HG02571 (cell line): Measurements from ENCODE around the gene NCEH1.
"Not testable (repeated sequence)": the region's sequence is repeated elsewhere in the genome, so short reads cannot be mapped to it uniquely, and the experiment has no call there.

Experiments used
- ATAC-seq: cut with Tn5 transposase; IDR thresholded peaks from one replicate; pipeline ENCODE4 v1.9.1; 2021; ENCODE audit warnings: mild to moderate bottlenecking, moderate library complexity; ENCODE audit not compliant: unreplicated experiment

Gene NCEH1

DNA sequence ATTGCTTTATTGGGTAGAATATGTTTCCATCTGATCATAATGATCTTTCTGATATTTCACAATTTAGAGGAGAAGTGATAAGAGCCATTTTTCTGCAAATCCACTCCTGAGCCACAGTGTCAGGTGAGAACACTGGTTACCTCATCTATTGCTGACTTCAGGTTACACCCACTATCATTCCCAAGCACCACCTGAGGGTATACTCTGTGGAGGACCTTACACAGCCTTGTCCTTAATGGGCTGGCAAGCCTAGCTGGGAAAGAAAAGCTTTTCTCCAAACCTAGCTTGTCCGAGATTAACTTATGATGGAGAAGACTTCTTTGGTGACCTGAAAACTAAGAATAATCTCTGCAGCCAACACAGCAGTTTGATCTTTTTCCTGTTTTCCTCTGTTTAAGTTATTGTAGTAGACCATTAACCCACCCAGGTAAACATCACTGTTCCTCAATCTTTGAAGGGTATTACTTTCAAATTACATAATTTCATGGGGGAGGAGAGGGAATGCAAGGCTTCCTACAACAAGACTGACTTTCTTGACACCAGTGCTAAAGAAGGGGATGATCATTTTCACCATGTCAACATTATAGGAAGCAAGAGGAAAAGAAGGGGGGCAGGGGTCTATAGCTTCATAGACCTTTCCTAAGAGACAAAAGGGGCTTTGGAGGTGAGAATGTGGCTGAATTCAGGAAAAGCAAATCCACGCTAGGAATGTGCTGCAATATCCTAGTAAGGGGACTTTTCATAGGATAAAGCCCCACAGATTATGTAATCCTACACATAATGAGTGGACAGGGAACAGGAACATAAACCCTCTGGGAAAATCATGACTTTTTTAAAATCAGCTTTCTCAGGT is 1.7 kb downstream of the NCEH1 start:
- ATAC-seq = no peak

GRCh38 chr3:172707967-172708366 is 2.9 kb downstream of the NCEH1 start:
- no peak for ATAC-seq

DNA sequence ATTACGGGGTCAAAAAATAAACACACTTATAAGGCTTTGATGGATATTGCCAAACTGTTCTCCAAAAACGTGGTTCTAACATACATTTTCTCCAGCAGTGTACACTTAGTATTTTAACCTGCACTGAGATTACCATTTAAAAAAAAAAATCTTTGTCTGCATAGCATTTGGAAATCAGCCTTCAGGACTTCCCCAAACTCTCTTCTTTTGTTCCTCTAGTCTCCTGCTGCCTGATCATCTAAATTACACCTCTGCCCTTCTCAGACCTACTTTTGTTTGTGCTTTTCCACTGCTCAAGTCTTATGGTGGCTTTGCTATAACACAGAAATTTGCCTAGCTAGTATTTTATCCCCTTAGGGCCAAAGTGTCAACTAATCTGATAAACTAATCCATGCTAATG is 3.8 kb downstream of the NCEH1 start:
- ATAC-seq = no peak

GRCh38 chr3:172705170-172705569 is 5.7 kb downstream of the NCEH1 start:
- ATAC-seq = no peak

- no peak for ATAC-seq
Observed at GRCh38 chr3:172704001-172704400, 6.9 kb downstream of the NCEH1 start.

GRCh38 chr3:172702731-172703130 is 8.1 kb downstream of the NCEH1 start:
- not testable (repeated sequence) for ATAC-seq

- no peak for ATAC-seq
Observed at GRCh38 chr3:172702256-172702655, 8.6 kb downstream of the NCEH1 start.

DNA sequence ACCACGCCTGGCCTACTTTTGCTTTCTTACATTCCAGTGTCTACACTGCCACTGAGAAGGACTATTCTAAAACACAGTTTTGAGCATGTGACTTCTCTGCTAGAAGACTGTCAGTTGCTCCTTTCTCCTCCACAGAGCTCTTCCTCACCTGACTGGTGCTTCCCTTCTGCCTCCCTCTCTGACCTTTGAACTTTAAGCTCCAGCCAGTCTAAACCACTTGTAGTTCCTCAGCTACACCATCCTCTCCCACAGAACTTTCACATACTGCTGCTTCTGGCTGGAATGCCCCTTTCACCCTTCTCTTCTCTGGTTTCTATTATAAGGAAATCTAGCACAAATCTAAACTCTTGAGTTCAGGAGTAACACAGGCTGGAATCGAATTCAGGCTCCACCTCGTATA is 9.1 kb downstream of the NCEH1 start:
- no peak for ATAC-seq

- ATAC-seq = no peak
Observed at GRCh38 chr3:172700936-172701455, 9.9 kb downstream of the NCEH1 start.

GRCh38 chr3:172700256-172700655 is 10.6 kb downstream of the NCEH1 start:
- no peak for ATAC-seq

DNA sequence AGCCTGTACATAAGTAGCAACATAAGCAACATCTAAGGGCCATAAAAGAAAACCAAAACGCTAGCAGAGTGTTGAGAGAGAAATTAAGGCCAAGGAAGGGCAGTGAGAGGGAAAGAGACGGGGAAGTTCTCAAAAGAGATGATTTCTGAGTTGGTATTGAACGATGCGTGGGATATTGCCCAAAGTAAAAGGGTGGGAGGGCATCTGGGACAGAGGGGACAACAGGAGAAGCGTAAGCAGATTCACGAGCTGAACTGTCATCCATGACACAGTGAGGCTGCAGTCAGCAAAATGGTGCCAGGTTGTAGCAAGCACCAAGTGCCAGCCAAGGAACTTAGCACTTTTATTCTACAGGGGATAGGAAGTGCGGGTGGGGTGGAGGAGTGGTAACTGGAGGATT is 11.8 kb downstream of the NCEH1 start:
- no peak for ATAC-seq

DNA sequence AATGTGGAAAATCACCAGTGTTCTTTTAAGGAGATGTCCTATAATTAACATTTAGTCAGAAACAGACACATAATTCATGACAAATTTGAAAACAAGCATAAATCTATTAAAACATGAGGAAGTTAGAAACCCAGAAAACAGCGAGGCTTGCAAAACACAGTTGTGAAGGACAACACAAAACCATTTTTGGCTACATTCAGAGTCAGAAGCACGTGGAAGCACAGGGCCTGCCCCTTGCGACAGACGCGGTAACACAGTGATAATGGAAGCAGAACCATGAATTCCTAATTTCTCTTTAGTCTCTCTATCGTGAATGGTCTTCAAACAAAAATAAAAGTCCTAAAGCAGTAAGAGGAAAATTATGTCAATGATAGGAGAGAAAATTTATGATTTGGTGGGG is 12.2 kb downstream of the NCEH1 start:
- no peak for ATAC-seq

DNA sequence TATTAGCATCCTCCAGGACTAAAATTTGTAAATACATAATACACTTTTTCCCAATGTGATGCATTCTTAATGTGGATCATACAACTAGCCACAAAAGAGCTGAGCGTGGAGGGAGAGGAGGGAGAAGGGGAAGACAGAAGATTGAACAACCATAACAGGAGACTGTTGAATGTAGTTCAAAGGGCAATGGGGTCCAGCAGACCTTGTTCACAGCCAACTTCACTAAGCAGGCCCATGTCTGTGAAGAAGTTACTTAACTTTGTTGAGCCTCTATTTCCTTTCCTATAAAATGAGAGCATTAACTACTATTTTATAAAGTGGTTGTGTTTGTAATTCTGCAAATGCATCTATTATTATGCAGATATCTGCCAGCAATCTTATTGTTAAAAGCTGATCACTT is 13.3 kb downstream of the NCEH1 start:
- no peak for ATAC-seq

DNA sequence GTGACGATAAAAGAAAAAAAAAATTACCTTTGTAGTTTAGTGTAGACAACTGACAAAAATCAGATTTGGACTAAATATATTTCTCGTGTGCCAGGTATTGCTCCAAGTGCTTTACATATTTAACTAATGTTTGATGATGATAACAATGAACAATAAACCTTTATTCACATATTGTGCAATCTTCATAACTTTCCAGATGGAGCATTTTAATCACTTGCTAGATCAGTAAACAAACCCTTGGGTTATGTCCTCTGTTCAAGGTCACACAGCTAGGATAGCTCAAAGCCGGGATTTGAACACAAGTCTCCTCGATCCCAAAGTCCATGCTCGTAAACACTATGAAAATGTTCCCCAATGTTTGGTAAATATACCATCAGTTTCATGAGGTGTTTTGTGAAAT is 14.5 kb downstream of the NCEH1 start:
- no peak for ATAC-seq

- ATAC-seq = no peak
Observed at GRCh38 chr3:172694573-172695246, 16.2 kb downstream of the NCEH1 start.

GRCh38 chr3:172692751-172693338 is 18.0 kb downstream of the NCEH1 start:
- ATAC-seq = no peak

GRCh38 chr3:172690936-172691335 is 19.9 kb downstream of the NCEH1 start:
- ATAC-seq = no peak

DNA sequence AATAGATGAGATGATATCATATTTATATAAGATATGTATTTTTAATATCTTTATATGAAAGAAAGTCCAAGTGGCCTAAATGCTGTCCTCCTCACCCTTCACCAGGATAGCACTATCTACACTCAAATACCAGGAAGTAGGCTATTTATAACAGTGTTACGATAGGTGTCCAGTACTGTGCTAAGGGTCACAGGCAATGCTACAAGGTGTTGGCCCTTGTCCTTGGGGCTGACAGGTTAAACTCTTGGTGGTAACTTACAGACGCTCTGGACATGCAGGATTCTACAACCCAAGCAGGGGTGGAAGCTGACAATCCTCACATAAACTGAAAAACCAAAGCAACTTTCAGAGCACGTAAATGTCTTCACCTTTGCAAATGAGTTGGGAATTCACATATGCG is 22.3 kb downstream of the NCEH1 start:
- ATAC-seq = no peak

DNA sequence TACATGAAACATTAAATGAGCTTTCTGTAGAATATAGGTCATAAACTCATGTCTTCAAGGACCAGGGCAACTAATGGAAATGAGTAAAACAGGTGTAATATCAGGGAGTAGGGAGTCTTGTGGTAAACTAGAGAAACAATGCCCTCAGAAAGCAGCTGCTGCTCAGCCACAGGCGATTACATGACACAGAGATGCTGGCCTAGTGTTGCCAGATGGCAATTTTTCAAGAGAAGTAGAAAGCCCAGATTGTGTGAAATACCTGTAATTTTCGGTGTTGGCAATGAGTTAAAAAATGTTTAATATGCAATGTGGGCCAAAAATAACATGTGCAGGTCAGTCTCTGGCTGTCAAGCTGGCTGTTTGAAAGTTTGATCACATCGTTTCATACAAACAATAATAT is 23.4 kb downstream of the NCEH1 start:
- no peak for ATAC-seq

DNA sequence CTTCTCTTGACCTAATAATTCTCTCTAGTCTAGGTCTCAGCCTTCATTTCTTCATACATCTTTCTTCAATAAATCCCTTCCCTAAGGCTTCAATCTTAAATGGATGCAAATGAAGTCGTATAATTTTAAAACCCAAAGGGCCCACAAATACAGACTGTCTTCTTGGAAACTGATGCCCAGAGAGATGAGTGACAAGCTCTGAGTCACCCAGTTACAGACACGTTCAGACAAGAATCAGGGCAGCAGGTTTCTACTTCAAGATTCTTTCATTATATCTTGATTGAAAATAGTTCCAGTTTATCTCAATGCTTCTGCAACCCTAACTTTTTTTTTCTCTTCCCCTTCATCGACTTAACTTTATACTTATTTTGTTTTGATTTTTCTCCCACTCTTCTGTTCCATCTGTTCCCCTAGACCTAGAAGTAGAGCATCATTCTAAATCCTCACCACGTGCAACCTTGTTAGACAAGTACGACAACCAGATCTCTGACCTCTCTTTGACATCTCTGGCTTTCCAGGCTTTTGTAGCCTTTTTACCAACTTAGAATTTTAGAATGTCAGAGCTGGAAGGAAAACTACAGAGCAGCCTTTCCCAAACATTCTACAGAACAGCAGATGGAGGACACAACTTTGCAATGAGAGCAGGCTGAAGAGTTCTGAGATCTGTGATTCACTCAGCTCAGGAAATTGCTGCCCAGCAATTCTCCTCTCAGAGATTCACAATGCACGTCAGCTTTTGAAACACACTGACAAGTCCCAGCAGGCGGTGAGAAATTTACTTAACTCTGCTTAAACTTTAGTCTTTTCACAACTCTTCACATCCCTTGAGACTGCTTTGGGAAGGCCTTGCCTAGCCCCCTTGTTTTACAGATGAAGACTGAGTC is 25.3 kb downstream of the NCEH1 start:
- ATAC-seq = no peak

DNA sequence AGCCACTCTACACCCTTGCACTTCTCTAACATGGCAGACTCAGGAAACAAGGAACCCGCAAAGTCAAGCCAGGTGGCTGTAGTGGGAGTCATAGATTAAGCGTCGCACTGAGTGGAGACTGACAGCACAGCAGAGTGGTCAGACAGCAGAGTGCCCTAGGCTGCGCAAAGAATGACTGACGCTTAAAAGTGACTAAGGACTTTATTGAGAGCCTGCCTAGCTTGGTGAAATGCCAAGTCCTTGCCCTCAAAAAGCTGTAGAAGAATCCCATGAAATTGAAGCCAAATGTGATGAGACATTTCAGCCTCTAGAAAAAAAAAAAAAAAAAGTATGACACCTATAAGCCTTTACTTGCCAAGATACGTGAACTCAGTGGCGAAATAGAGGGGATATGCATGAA is 30.2 kb downstream of the NCEH1 start:
- ATAC-seq = no peak
